Mucosa of rectum (tissue), 2 donors: ENCODE measurements around the gene ZNF710.

Experiments
- H3K27ac ChIP-seq, 2 donors: one replicate each; pipeline ENCODE4 v1.7.0; 2013; ENCODE audit warnings: inconsistent platforms in 2 of 2, low read depth in 2 of 2, low read length in 2 of 2
- H3K27me3 ChIP-seq, 2 donors: one replicate each; pipeline ENCODE4 v1.7.0; 2013; ENCODE audit warnings: low read length in 2 of 2; ENCODE audit not compliant: control insufficient read depth in 2 of 2, insufficient read depth in 2 of 2
- H3K36me3 ChIP-seq, 2 donors: one replicate each; pipeline ENCODE4 v1.7.0; 2013; ENCODE audit warnings: low read length in 2 of 2; ENCODE audit not compliant: control insufficient read depth in 2 of 2, insufficient read depth in 2 of 2
- H3K4me1 ChIP-seq, 2 donors: one replicate each; pipeline ENCODE4 v1.7.0; 2013; ENCODE audit warnings: low read length in 2 of 2, mild to moderate bottlenecking in 1 of 2; ENCODE audit not compliant: control insufficient read depth in 2 of 2, insufficient read depth in 2 of 2
- H3K4me3 ChIP-seq, 2 donors: one replicate each; pipeline ENCODE4 v1.7.0; 2013; ENCODE audit warnings: low read length in 2 of 2
- H3K9ac ChIP-seq, 2 donors: one replicate each; pipeline ENCODE4 v1.7.0; 2013; ENCODE audit warnings: low read length in 2 of 2, low read depth in 1 of 2, mild to moderate bottlenecking in 1 of 2
- H3K9me3 ChIP-seq, 2 donors: one replicate each; pipeline ENCODE4 v1.7.0; 2013; ENCODE audit warnings: low read length in 2 of 2; ENCODE audit not compliant: control insufficient read depth in 2 of 2
- donor health status: healthy.
- donor health status: Normal muscosa, but diverticular disease.

The ZNF710 gene

GRCh38 chr15:90015749-90016148, 14.6 kb downstream of the ZNF710 start:
- Histone ChIP-seq H3K9me3 (peaks cover 0 to 3% of the 10 kb centered on the region in 2 donors), H3K27ac (peak overlapping the region; percentile 43 to 45), H3K27me3 (no peaks in the 10 kb centered on the region), H3K36me3 (peaks cover 0 to 2% of the 10 kb centered on the region in 2 donors), H3K4me3 (no peak overlapping the region), H3K9ac (no peak overlapping the region), H3K4me1 (peaks cover 18 to 32% of the 10 kb centered on the region in 2 donors)

- Histone ChIP-seq H3K4me1 (peaks cover 18 to 37% of the 10 kb centered on the region in 2 donors), H3K4me3 (no peak overlapping the region), H3K27ac (peak overlapping the region; percentile 52 to 64), H3K27me3 (no peaks in the 10 kb centered on the region), H3K9ac (no peak overlapping the region), H3K36me3 (peaks cover 0 to 2% of the 10 kb centered on the region in 2 donors), H3K9me3 (no peaks in the 10 kb centered on the region)
Measured at GRCh38 chr15:90016721-90017120, 15.6 kb downstream of the ZNF710 start.

DNA sequence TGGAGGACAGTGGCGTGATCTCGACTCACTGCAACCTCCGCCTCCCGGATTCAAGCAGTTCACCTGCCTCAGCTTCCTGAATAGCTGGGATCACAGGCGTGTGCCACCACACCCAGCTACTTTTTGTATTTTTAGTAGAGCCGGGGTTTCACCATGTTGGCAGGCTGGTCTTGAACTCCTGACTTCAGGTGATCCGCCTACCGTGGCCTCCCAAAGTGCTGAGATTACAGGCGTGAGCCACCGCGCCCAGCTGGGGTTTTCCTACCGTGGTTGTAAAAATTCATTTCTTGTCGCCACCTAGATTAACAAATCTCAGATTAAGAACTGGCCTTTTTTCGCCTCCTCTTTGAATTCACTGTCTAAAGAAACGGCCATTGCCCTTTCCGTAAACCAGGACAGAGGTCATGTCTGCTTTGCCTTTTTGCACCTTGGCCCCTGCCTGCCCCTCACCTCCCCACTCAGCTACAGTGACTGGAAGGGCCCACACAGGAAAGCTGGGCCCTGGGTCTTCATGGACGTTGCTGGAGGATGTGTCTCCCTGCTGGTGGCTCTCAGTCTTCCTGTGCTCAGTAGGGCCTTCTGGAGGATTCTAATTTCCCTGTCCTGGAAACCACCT, 17.2 kb downstream of the ZNF710 start:
- no peaks in the 10 kb centered on the region for H3K27me3 ChIP-seq
- H3K27ac ChIP-seq = no peak overlapping the region
- H3K9ac ChIP-seq = no peak overlapping the region
- peaks cover 13 to 33% of the 10 kb centered on the region in 2 donors for H3K4me1 ChIP-seq
- no peak overlapping the region for H3K4me3 ChIP-seq
- peaks cover 0 to 2% of the 10 kb centered on the region in 2 donors for H3K36me3 ChIP-seq
- no peaks in the 10 kb centered on the region for H3K9me3 ChIP-seq

DNA sequence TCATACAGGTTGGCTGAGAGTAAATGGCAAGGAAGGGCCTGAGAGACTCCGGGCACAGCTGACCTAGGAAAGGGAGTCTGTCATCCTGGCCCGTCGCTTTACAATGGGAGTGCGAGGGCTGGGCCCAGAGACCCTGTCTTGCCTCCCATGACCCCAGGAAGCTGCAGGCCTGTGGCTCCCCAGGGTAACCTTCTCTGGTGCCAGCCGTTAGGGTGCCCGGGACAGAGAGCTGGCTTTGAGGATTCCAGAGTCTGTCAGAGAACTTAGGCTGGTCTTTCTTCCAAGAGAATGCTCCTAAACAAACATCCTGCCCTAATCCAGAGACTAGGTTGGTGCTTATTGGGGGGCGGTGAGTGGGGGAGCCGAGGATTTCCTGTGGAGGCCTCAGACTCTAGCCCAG, 18.5 kb downstream of the ZNF710 start:
- Histone ChIP-seq H3K9ac (no peak overlapping the region), H3K4me1 (peaks cover 13 to 28% of the 10 kb centered on the region in 2 donors), H3K27me3 (no peaks in the 10 kb centered on the region), H3K36me3 (peaks cover 0 to 2% of the 10 kb centered on the region in 2 donors), H3K27ac (peak overlapping the region; percentile 51 to 75), H3K9me3 (no peaks in the 10 kb centered on the region), H3K4me3 (no peak overlapping the region)

DNA sequence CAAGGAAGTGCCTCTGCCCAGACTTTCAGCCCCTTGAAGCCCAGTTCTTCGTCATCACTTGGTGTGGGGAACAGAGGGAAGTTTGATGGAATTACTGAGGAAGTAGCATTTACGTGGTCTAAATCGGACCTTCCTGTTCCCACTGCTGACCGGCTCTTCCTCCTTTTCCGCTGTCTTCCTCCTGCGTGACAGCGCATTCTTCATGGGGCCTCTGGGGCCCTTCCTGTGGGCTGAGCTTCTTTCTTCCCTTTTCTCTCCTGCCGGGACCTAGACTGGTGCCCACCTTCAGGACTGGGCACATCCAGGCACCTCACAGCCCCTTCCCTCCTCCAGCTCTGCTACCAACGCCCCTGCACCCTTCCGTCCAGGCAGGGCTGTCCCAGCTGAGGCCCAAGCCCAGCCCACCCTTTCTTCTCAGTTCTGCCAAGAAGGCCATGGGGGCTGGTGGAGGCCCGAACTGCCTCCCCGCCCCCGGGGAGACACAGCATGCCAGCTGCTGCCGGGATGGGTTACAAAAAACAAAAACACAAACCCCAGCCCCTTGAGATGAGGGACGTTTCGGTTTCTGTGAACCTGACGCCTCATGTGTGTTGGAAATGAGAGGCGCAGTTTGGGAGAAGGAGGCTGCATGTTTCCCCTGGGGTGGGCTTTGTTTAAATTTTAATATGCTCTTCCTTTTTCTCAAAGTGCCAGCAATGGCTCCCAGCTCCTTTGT, 19.1 kb downstream of the ZNF710 start:
- Histone ChIP-seq H3K9ac (peak overlapping the region in 1 of 2 donors; percentile 17), H3K27ac (peak overlapping the region; percentile 29 to 75), H3K27me3 (no peaks in the 10 kb centered on the region), H3K9me3 (no peaks in the 10 kb centered on the region), H3K4me3 (no peak overlapping the region), H3K4me1 (peaks cover 13 to 29% of the 10 kb centered on the region in 2 donors), H3K36me3 (peaks cover 0 to 2% of the 10 kb centered on the region in 2 donors)

GRCh38 chr15:90020936-90021507, 19.9 kb downstream of the ZNF710 start:
- Histone ChIP-seq H3K4me3 (no peak overlapping the region), H3K36me3 (peaks cover 0 to 2% of the 10 kb centered on the region in 2 donors), H3K9me3 (no peaks in the 10 kb centered on the region), H3K4me1 (peaks cover 13 to 34% of the 10 kb centered on the region in 2 donors), H3K27ac (no peak overlapping the region), H3K27me3 (no peaks in the 10 kb centered on the region), H3K9ac (no peak overlapping the region)

- no peak overlapping the region for H3K4me3 ChIP-seq
- peaks cover 5 to 24% of the 10 kb centered on the region in 2 donors for H3K4me1 ChIP-seq
- H3K36me3 ChIP-seq = peaks cover 0 to 2% of the 10 kb centered on the region in 2 donors
- H3K9ac ChIP-seq = no peak overlapping the region
- no peaks in the 10 kb centered on the region for H3K27me3 ChIP-seq
- no peaks in the 10 kb centered on the region for H3K9me3 ChIP-seq
- H3K27ac ChIP-seq = no peak overlapping the region
Measured at GRCh38 chr15:90022345-90022744, 21.2 kb downstream of the ZNF710 start.

GRCh38 chr15:90022905-90023700, 22.0 kb downstream of the ZNF710 start:
- H3K4me3 ChIP-seq = no peak overlapping the region
- peaks cover 0 to 2% of the 10 kb centered on the region in 2 donors for H3K36me3 ChIP-seq
- no peaks in the 10 kb centered on the region for H3K27me3 ChIP-seq
- peaks cover 10 to 25% of the 10 kb centered on the region in 2 donors for H3K4me1 ChIP-seq
- no peak overlapping the region for H3K9ac ChIP-seq
- no peak overlapping the region for H3K27ac ChIP-seq
- no peaks in the 10 kb centered on the region for H3K9me3 ChIP-seq

DNA sequence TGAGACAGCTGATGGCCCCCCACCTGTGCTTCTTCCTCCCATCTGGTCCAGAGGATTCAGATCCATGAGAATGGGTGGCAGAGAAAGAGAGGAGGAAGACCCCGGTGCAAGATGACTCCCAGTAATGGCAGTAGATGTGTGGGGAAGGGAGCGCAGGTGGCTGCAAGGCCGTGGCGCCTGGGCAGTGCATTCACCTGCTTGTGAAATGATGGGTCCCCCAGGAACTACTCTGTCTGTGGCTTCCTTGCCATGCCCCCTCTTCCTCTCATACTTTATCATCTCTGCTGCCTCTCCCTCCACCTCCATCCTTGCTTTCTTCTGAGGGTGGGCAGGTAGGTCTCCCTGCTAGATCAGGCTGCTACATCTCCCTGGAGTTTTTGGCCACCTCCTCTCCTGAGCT, 23.3 kb downstream of the ZNF710 start:
- no peak overlapping the region for H3K9ac ChIP-seq

More for the DNA sequence above, 23.3 kb downstream of the ZNF710 start:
- Histone ChIP-seq H3K27ac (no peak overlapping the region), H3K4me3 (no peak overlapping the region), H3K36me3 (peaks cover 0 to 2% of the 10 kb centered on the region in 2 donors), H3K4me1 (peaks cover 12 to 35% of the 10 kb centered on the region in 2 donors), H3K9me3 (no peaks in the 10 kb centered on the region), H3K27me3 (no peaks in the 10 kb centered on the region)
